Heart left ventricle (tissue), 16 donors: ENCODE results near the gene AK6. TPM values are rescaled to one million over a fixed set of nuclear protein-coding genes. Genes with fewer than 3 reads are reported as not detected.
"Not testable (repeated sequence)": the region's sequence is repeated elsewhere in the genome, so short reads cannot be mapped to it uniquely, and the experiment has no call there.

Experiments
- ATAC-seq, 4 donors: fragments of 200-7000 bp; cut with Tn5 transposase; one replicate each; pipeline ENCODE4 v1.9.1; 2020 to 2022; ENCODE audit warnings: moderate library complexity in 4 of 4, mild to moderate bottlenecking in 3 of 4, moderate number of reproducible peaks in 1 of 4
- DNase-seq, 5 donors: peaks; one replicate each; pipeline ENCODE4 v3.0.0-alpha.2; 2020
- H3K27ac ChIP-seq, 12 donors: fragments of 200-600 bp; sonication (generic) in 4 of 12; one replicate each; pipeline versions ENCODE4 v1.5.0 to v1.8.0; 2016 to 2022; ENCODE audit warnings: mild to moderate bottlenecking in 2 of 12
- H3K27me3 ChIP-seq, 9 donors: fragments of 200-600 bp; sonication (generic) in 2 of 9; one replicate each; pipeline versions ENCODE4 v1.5.1 to v1.8.0; 2016 to 2022; ENCODE audit warnings: mild to moderate bottlenecking in 3 of 9
- H3K36me3 ChIP-seq, 9 donors: fragments of 200-600 bp; sonication (generic) in 2 of 9; one replicate each; pipeline versions ENCODE4 v1.5.0 to v1.8.0; 2018 to 2022; ENCODE audit warnings: mild to moderate bottlenecking in 2 of 9
- H3K4me1 ChIP-seq, 12 donors: fragments of 200-600 bp; sonication (generic) in 4 of 12; one replicate each; pipeline versions ENCODE4 v1.5.0 to v1.8.0; 2016 to 2022; ENCODE audit warnings: mild to moderate bottlenecking in 3 of 12
- H3K4me3 ChIP-seq, 12 donors: fragments of 200-600 bp; sonication (generic) in 4 of 12; one replicate each; pipeline versions ENCODE4 v1.5.0 to v1.8.0; 2017 to 2022; ENCODE audit warnings: mild to moderate bottlenecking in 9 of 12, moderate library complexity in 4 of 12
- H3K9me3 ChIP-seq, 12 donors: fragments of 200-600 bp; sonication (generic) in 4 of 12; one replicate each; pipeline versions ENCODE4 v1.5.0 to v1.8.0; 2016 to 2022; ENCODE audit warnings: mild to moderate bottlenecking in 1 of 12
- CTCF ChIP-seq, 12 donors: fragments of 200-600 bp; sonication (generic) in 4 of 12; IDR thresholded peaks; one replicate each; pipeline versions ENCODE4 v1.5.0 to v1.8.0; 2018 to 2022; ENCODE audit warnings: antibody characterized with exemption in 12 of 12, mild to moderate bottlenecking in 5 of 12
- POLR2A ChIP-seq, 2 donors: fragments of 450-650 bp; IDR thresholded peaks; one replicate each; pipeline ENCODE4 v1.6.1; 2017; ENCODE audit warnings: antibody characterized with exemption in 2 of 2, mild to moderate bottlenecking in 2 of 2, moderate library complexity in 2 of 2
- WGBS, 4 donors: extraction: QIAGEN DNeasy Blood & Tissue Kit in 2 of 4; methylation state at CpG; one replicate each; pipeline versions ENCODE4 v1.1.5 to v1.1.7; 2013 to 2018; 5-methylcytosine and 5-hydroxymethylcytosine counted together
- intact Hi-C, 10 donors: fragments of 100-400 bp; cut with DNase I; formaldehyde crosslinking; loops; one replicate each; pipeline versions ENCODE4 v1.11.1 to v1.14.2; 2022
- polyA plus RNA-seq, 2 donors: library from polyadenylated mRNA; stranded (reverse); fragments of 200-250 nt; gene quantifications; one replicate each; pipeline ENCODE4 v1.2.3, GENCODE V29; 2013
- total RNA-seq, 9 donors: library from RNA; depleted of rRNA in 2 of 9; stranded (reverse); fragments of >200 nt in 2 of 9; fragmentation: NEBNext Ultra II Directional in 3 of 9; extraction: Animal tissue kit (Norgen Biotek cat#: 25700) in 3 of 9; gene quantifications; one replicate each; pipeline versions ENCODE4 v1.1.0 to v1.2.4, GENCODE V29; 2016 to 2023
- donor health status: ischemic (EF 13 %, LVEDD 7.1; RV severe dilation, severe dysfunction).
- donor health status: healthy with polysubstance abuse.
- donor health status: DM: no; HTN: yes; CAD: no.
- donor health status: DM: no; HTN: no; CAD: no.
- donor health status: ischemic (EF 25% LVEDD 6.9; RV normal size, moderate dysfunction).
- donor health status: ischemic (EF 25% LVEDD 5.7; RV mildly dilated, moderate dysfunction).
- donor health status: healthy.
- donor health status: DM: yes; HTN: yes; CAD: no.
- donor health status: ischemic (EF 35%, LVEDD 5.7; RV mildly dilated, moderate dysfunction).
- donor health status: nonischemic (EF 11% LVEDD 7.7; RV severe dilation, severe dysfunction).
- donor health status: DM: yes; HTN: yes; CAD: no.
- donor health status: PGD.
- donor health status: ischemic (EF 29% LVEDD 5.4; RV normal size, mild dysfunction).
- donor health status: nonischemic (EF 23%, LVEDD 6.1; RV moderate dilation, normal function).

Gene AK6
- total and polyA plus RNA-seq, 11 donors, result 26.2 to 58.9 (median 36.5) TPM

GRCh38 chr5:69334793-69335268 lies 34.5 kb downstream of the AK6 start:
- Histone ChIP-seq H3K4me3 (peak overlapping the region in 8 of 12 donors; percentile 5 to 26 (median 21)), H3K4me1 (peaks cover 0 to 25% (median 11%) of the 10 kb centered on the region in 12 donors), H3K27ac (peak overlapping the region in 7 of 12 donors; percentile 30 to 60 (median 43)), H3K9me3 (no peaks in the 10 kb centered on the region), H3K36me3 (no peaks in the 10 kb centered on the region), H3K27me3 (no peaks in the 10 kb centered on the region)
- WGBS, 4 donors, result 10 to 12% (median 12%) methylated on average over 18 of the region's 18 CpGs
- peak; percentile 63 to 90 (median 76) for TF ChIP-seq CTCF (IDR thresholded peaks at IDR 0.05)
- no peak for TF ChIP-seq POLR2A (IDR thresholded peaks at IDR 0.05)
- intact Hi-C loops, result loop anchor here (2.0 to 10.0 kb wide), 15 partner anchors 60 to 293 kb away; partner anchors contain the start of genes SLC30A5 (in 6 of the 10), CCNB1 (in 2 of the 10), CDK7 (in 1 of the 10) and CENPH (in 1 of the 10)
- DNase-seq (peak; percentile 84 to 92 (median 89)), ATAC-seq (peak; percentile 87 to 92 (median 88))

- H3K4me3 ChIP-seq, H3K9me3 ChIP-seq, H3K36me3 ChIP-seq, H3K27me3 ChIP-seq: not testable (repeated sequence)
- H3K4me1 ChIP-seq, result peaks cover 0 to 25% (median 11%) of the 10 kb centered on the region in 12 donors
- ATAC-seq, result peak in 3 of 4 donors; percentile 38 to 53 (median 50)
- intact Hi-C loops, result loop anchor here (2.0 to 10.0 kb wide), 15 partner anchors 59 to 291 kb away; partner anchors contain the start of genes SLC30A5 (in 5 of the 10), CCNB1 (in 2 of the 10), CDK7 (in 1 of the 10) and CENPH (in 1 of the 10)
- DNase-seq, result peak in 2 of 5 donors; percentile 39 to 44
- H3K27ac ChIP-seq, result peak overlapping the region in 5 of 12 donors; percentile 30 to 47 (median 43)
- WGBS, 4 donors, result 90 to 94% (median 92%) methylated on average over 19 to 25 of the region's 25 CpGs
Observed at GRCh38 chr5:69333668-69334315, 35.5 kb downstream of the AK6 start.

DNA sequence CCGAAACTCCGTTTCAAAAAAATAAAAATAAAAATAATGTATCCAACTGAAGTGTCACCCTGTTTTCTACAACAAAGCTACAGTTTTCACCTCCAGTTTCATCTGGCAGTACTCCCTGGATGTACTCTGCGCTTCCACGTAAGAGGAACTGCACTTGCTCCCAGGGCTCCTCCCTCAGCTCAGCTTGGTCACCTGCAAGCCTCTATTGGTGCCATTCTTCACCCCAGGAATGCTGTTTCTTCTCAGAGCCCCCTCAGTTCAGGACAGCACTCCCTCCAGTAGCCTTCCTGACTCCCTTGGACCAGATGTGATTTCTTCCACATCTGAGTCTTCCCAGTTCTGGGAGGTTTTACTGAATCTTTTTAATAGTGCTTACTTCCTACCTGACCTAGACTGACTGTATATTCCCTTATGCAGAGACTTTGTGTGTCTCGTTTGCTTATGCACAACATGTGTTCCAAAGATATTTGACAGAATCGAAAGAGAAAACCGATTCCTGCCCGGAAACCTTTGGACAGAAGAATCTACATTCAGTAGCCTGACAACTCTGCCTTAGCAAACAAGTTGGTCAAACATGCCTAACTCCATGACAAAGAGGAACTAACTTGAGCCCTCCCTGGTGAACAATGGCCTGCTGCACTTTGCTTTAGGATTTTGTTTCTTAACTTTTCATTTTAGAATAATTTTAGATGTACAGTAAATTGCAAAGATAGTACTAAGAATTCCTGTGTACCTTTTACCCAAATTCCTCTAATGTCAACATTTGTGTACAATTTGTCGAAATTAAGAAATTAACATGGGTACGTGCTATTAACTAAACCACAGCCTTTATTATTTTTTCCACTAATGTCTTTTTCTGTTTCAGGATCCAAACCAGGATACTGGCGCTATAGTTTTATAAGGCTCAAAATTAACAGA lies 37.5 kb downstream of the AK6 start:
- DNase-seq (no peak), ATAC-seq (no peak)
- H3K27me3 ChIP-seq, result no peaks in the 10 kb centered on the region
- no peaks in the 10 kb centered on the region for H3K36me3 ChIP-seq
- H3K4me3 ChIP-seq, result peak overlapping the region; percentile 51 to 89 (median 68)
- peaks cover 0 to 25% (median 11%) of the 10 kb centered on the region in 12 donors for H3K4me1 ChIP-seq
- 70 to 80% (median 72%) methylated on average over 11 of the region's 11 CpGs for WGBS, 4 donors
- H3K27ac ChIP-seq, result peak overlapping the region in 10 of 12 donors; percentile 16 to 75 (median 70)
- intact Hi-C loops, result loop anchor here in 9 of 10 donors (5.0 to 10.0 kb wide), 13 partner anchors 57 to 289 kb away; partner anchors contain the start of genes SLC30A5 (in 5 of the 9), CCNB1 (in 2 of the 9), CDK7 (in 1 of the 9) and CENPH (in 1 of the 9)
- no peak for TF ChIP-seq CTCF (IDR thresholded peaks at IDR 0.05)
- TF ChIP-seq POLR2A (IDR thresholded peaks at IDR 0.05), result no peak
- H3K9me3 ChIP-seq, result no peaks in the 10 kb centered on the region

GRCh38 chr5:69329905-69330489 lies 39.3 kb downstream of the AK6 start:
- Histone ChIP-seq H3K36me3 (no peaks in the 10 kb centered on the region), H3K9me3 (no peaks in the 10 kb centered on the region), H3K27me3 (no peaks in the 10 kb centered on the region), H3K27ac (no peak overlapping the region), H3K4me3 (no peak overlapping the region), H3K4me1 (peaks cover 0 to 24% (median 11%) of the 10 kb centered on the region in 12 donors)
- ATAC-seq (no peak), DNase-seq (no peak)
- TF ChIP-seq POLR2A (IDR thresholded peaks at IDR 0.05), result no peak
- TF ChIP-seq CTCF (IDR thresholded peaks at IDR 0.05), result no peak
- 84 to 92% (median 87%) methylated on average over 9 of the region's 9 CpGs for WGBS, 4 donors
- intact Hi-C loops, result loop anchor here in 9 of 10 donors (5.0 to 10.0 kb wide), 13 partner anchors 55 to 288 kb away; partner anchors contain the start of genes SLC30A5 (in 5 of the 9), CCNB1 (in 2 of the 9), CDK7 (in 1 of the 9) and CENPH (in 1 of the 9)
